Neuronal stem cell (in vitro differentiated cells): ENCODE results near the gene ISCU.

ENCODE experiments used
- DNase-seq: peaks from one replicate; pipeline ENCODE4 v3.0.0-alpha.2; 2013; ENCODE audit warnings: low spot score
- H2AFZ ChIP-seq: one replicate; pipeline ENCODE4 v1.6.1; 2013; ENCODE audit warnings: mild to moderate bottlenecking, low read length, inconsistent platforms
- H2AK5ac ChIP-seq: 2 replicates; pipeline ENCODE4 v1.6.1; 2013; ENCODE audit warnings: low read depth, mild to moderate bottlenecking, inconsistent platforms, low read length, moderate library complexity, mixed read lengths
- H2BK120ac ChIP-seq: 2 replicates; pipeline ENCODE4 v1.6.1; 2013; ENCODE audit warnings: low read depth, mild to moderate bottlenecking, inconsistent platforms, low read length, moderate library complexity, mixed read lengths
- H2BK12ac ChIP-seq: one replicate; pipeline ENCODE4 v1.6.1; 2013; ENCODE audit warnings: low read length, inconsistent platforms
- H2BK15ac ChIP-seq: 2 replicates; pipeline ENCODE4 v1.6.1; 2013; ENCODE audit warnings: mild to moderate bottlenecking, low read length, inconsistent platforms, mixed read lengths
- H2BK5ac ChIP-seq: one replicate; pipeline ENCODE4 v1.6.1; 2013; ENCODE audit warnings: inconsistent platforms, mild to moderate bottlenecking, low read length, moderate library complexity
- H3K14ac ChIP-seq: one replicate; pipeline ENCODE4 v1.6.1; 2013; ENCODE audit warnings: low read length, inconsistent platforms
- H3K18ac ChIP-seq: 2 replicates; pipeline ENCODE4 v1.6.1; 2013; ENCODE audit warnings: low read length, inconsistent platforms
- H3K23ac ChIP-seq: 2 replicates; pipeline ENCODE4 v1.6.1; 2013; ENCODE audit warnings: low read depth, mild to moderate bottlenecking, mixed read lengths, low read length, inconsistent platforms; ENCODE audit not compliant: poor library complexity
- H3K27ac ChIP-seq: replicated peaks from 3 replicates; pipeline ENCODE4 v1.5.1; 2013; ENCODE audit warnings: low read length, inconsistent platforms
- H3K27me3 ChIP-seq, 3 experiments: 2 replicates each; pipeline ENCODE4 v1.6.1; 2013; ENCODE audit warnings: low read length in 3 of 3, mild to moderate bottlenecking in 2 of 3, inconsistent platforms in 1 of 3, low read depth in 1 of 3, mixed read lengths in 1 of 3, moderate library complexity in 1 of 3; ENCODE audit not compliant: control insufficient read depth in 3 of 3, insufficient read depth in 3 of 3
- H3K36me3 ChIP-seq, 2 donors: replicated peaks in 1 of 2; 2 replicates each; pipeline ENCODE4 v1.6.1; 2013; ENCODE audit warnings: low read length in 2 of 2; ENCODE audit not compliant: control insufficient read depth in 2 of 2, insufficient read depth in 2 of 2
- H3K4ac ChIP-seq: 2 replicates; pipeline ENCODE4 v1.6.1; 2013; ENCODE audit warnings: inconsistent platforms, mild to moderate bottlenecking, low read length, moderate library complexity
- H3K4me1 ChIP-seq, 2 donors: 1 replicate in 1 of 2; 2 replicates in 1 of 2; pipeline ENCODE4 v1.6.1; 2013; ENCODE audit warnings: low read length in 2 of 2, low read depth in 1 of 2; ENCODE audit not compliant: control insufficient read depth in 2 of 2, insufficient read depth in 1 of 2
- H3K4me2 ChIP-seq: one replicate; pipeline ENCODE4 v1.6.1; 2013; ENCODE audit warnings: mild to moderate bottlenecking, low read length, inconsistent platforms; ENCODE audit not compliant: insufficient read depth, poor library complexity, severe bottlenecking
- H3K4me3 ChIP-seq, 2 donors: 2 replicates each; pipeline ENCODE4 v1.5.1; 2013; ENCODE audit warnings: low read length in 2 of 2, mild to moderate bottlenecking in 2 of 2, inconsistent platforms in 1 of 2, moderate library complexity in 1 of 2
- H3K79me1 ChIP-seq: one replicate; pipeline ENCODE4 v1.6.1; 2013; ENCODE audit warnings: low read depth, mild to moderate bottlenecking, inconsistent platforms, low read length, moderate library complexity
- H3K9ac ChIP-seq: one replicate; pipeline ENCODE4 v1.6.1; 2013; ENCODE audit warnings: mild to moderate bottlenecking, low read depth, low read length, inconsistent platforms; ENCODE audit not compliant: poor library complexity
- H3K9me3 ChIP-seq, 2 donors: replicated peaks in 1 of 2; 2 replicates each; pipeline versions ENCODE3 to v1.6.1; 2013; ENCODE audit warnings: low read length in 2 of 2, mild to moderate bottlenecking in 2 of 2, inconsistent platforms in 1 of 2, low read depth in 1 of 2, mixed read lengths in 1 of 2, moderate library complexity in 1 of 2; ENCODE audit not compliant: control insufficient read depth in 2 of 2, insufficient read depth in 1 of 2
- H4K8ac ChIP-seq: one replicate; pipeline ENCODE4 v1.6.1; 2013; ENCODE audit warnings: low read depth, mild to moderate bottlenecking, inconsistent platforms, low read length, moderate library complexity
- H4K91ac ChIP-seq: one replicate; pipeline ENCODE4 v1.6.1; 2013; ENCODE audit warnings: low read length, low read depth, mild to moderate bottlenecking, inconsistent platforms; ENCODE audit not compliant: poor library complexity
- WGBS, 2 donors: extraction: QIAGEN DNeasy Blood & Tissue Kit; methylation state at CpG; one replicate each; pipeline ENCODE4 v1.1.7; 2013; ENCODE audit warnings: missing lambda C conversion rate in 2 of 2, mixed read lengths in 1 of 2; ENCODE audit not compliant: insufficient read length in 2 of 2, insufficient replicate concordance in 1 of 2; ENCODE audit errors: extremely low coverage in 2 of 2; 5-methylcytosine and 5-hydroxymethylcytosine counted together

The ISCU gene

GRCh38 chr12:108612788-108613282 lies 50.4 kb downstream of the ISCU start:
- Histone ChIP-seq H2AFZ (no peak overlapping the region), H3K4me3 (no peak overlapping the region), H3K23ac (no peak overlapping the region), H3K27me3 (peaks cover 0 to 19% (median 0%) of the 10 kb centered on the region in 3 experiments), H2BK12ac (no peak overlapping the region), H4K8ac (no peak overlapping the region), H3K79me1 (no peaks in the 10 kb centered on the region), H3K9ac (peak overlapping the region; percentile 13), H2BK5ac (no peak overlapping the region), H3K36me3 (no peaks in the 10 kb centered on the region), H3K18ac (peak overlapping the region; percentile 77), H2AK5ac (peak overlapping the region; percentile 53), H3K9me3 (peaks cover 0 to 4% of the 10 kb centered on the region in 2 donors), H3K14ac (no peak overlapping the region), H3K4me2 (no peak overlapping the region), H3K4me1 (peaks cover 0 to 5% of the 10 kb centered on the region in 2 donors), H2BK15ac (peak overlapping the region; percentile 76), H2BK120ac (no peak overlapping the region), H3K27ac (no peak overlapping the region), H4K91ac (no peak overlapping the region), H3K4ac (no peak overlapping the region)
- no peak for DNase-seq
- WGBS, 2 donors, result no CpG with 5 or more reads among the region's 8 CpGs

DNA sequence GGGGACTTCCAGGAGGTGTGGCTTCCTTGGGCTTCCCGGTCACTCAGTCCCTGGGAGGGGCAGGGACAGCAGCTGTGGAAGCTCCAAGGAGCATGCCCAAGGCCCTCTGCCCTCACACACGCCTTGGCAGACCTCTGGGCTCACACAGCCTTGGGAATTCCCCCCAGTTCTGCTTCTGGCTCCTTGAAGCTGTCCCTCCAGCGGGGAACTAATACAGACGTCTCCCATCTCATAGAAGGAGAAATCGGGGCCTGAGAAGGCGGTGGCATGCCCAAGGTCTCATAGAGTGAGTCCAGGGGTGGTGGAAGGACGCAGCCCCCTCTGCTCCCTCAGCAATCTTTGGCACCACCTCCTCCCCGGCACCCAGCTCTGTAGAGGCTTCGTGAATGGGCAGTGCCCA lies 51.2 kb downstream of the ISCU start:
- H2BK120ac ChIP-seq, result no peak overlapping the region
- H3K23ac ChIP-seq, result no peak overlapping the region
- peaks cover 0 to 19% (median 0%) of the 10 kb centered on the region in 3 experiments for H3K27me3 ChIP-seq
- H3K9me3 ChIP-seq, result peaks cover 0 to 4% of the 10 kb centered on the region in 2 donors
- H3K4me2 ChIP-seq, result no peak overlapping the region
- no peak overlapping the region for H3K9ac ChIP-seq
- no peaks in the 10 kb centered on the region for H3K79me1 ChIP-seq
- no peak overlapping the region for H3K4me3 ChIP-seq
- peak overlapping the region; percentile 31 for H2AFZ ChIP-seq
- no peaks in the 10 kb centered on the region for H3K36me3 ChIP-seq
- H3K4me1 ChIP-seq, result peaks cover 4 to 5% of the 10 kb centered on the region in 2 donors
- no CpG with 5 or more reads among the region's 9 CpGs for WGBS, 2 donors
- no peak for DNase-seq
- no peak overlapping the region for H4K91ac ChIP-seq
- peak overlapping the region; percentile 84 for H3K18ac ChIP-seq
- H3K4ac ChIP-seq, result no peak overlapping the region
- peak overlapping the region; percentile 77 for H2BK12ac ChIP-seq
- H2AK5ac ChIP-seq, result peak overlapping the region; percentile 53
- no peak overlapping the region for H3K14ac ChIP-seq
- peak overlapping the region; percentile 32 for H2BK5ac ChIP-seq
- H4K8ac ChIP-seq, result no peak overlapping the region
- H2BK15ac ChIP-seq, result peak overlapping the region; percentile 71
- H3K27ac ChIP-seq, result no peak overlapping the region

- Histone ChIP-seq H3K27ac (no peak overlapping the region), H2BK12ac (no peak overlapping the region), H3K14ac (no peak overlapping the region), H2AK5ac (peak overlapping the region; percentile 11), H3K4me1 (peaks cover 5 to 6% of the 10 kb centered on the region in 2 donors), H3K4me3 (no peak overlapping the region), H4K91ac (no peak overlapping the region), H2BK5ac (no peak overlapping the region), H3K36me3 (no peaks in the 10 kb centered on the region), H3K9ac (no peak overlapping the region), H3K23ac (no peak overlapping the region), H2BK120ac (no peak overlapping the region), H3K27me3 (peaks cover 0 to 19% (median 0%) of the 10 kb centered on the region in 3 experiments), H3K9me3 (peaks cover 0 to 4% of the 10 kb centered on the region in 2 donors), H3K4me2 (no peak overlapping the region), H3K18ac (no peak overlapping the region), H4K8ac (no peak overlapping the region), H3K4ac (no peak overlapping the region), H2BK15ac (no peak overlapping the region), H3K79me1 (no peaks in the 10 kb centered on the region), H2AFZ (no peak overlapping the region)
- DNase-seq, result no peak
- no CpG with 5 or more reads among the region's 4 CpGs for WGBS, 2 donors
These were observed 51.6 kb downstream of the ISCU start for GRCh38 chr12:108614041-108614440.

GRCh38 chr12:108614639-108615038 lies 52.2 kb downstream of the ISCU start:
- whole genome bisulfite sequencing, 2 donors, result no CpG with 5 or more reads among the region's 6 CpGs
- H2AFZ ChIP-seq, result no peak overlapping the region
- H2AK5ac ChIP-seq, result peak overlapping the region; percentile 11
- H3K9ac ChIP-seq, result no peak overlapping the region
- H3K4ac ChIP-seq, result no peak overlapping the region
- no peak overlapping the region for H3K27ac ChIP-seq
- peaks cover 0 to 4% of the 10 kb centered on the region in 2 donors for H3K9me3 ChIP-seq
- peak overlapping the region; percentile 5 for H2BK12ac ChIP-seq
- H3K23ac ChIP-seq, result no peak overlapping the region
- peak overlapping the region; percentile 19 for H4K8ac ChIP-seq
- H2BK15ac ChIP-seq, result peak overlapping the region; percentile 32
- DNase-seq, result no peak
- no peaks in the 10 kb centered on the region for H3K79me1 ChIP-seq
- H4K91ac ChIP-seq, result no peak overlapping the region
- H2BK120ac ChIP-seq, result no peak overlapping the region
- no peak overlapping the region for H3K4me2 ChIP-seq
- H3K4me3 ChIP-seq, result no peak overlapping the region
- peaks cover 5 to 6% of the 10 kb centered on the region in 2 donors for H3K4me1 ChIP-seq
- H3K14ac ChIP-seq, result no peak overlapping the region
- H3K18ac ChIP-seq, result no peak overlapping the region
- no peaks in the 10 kb centered on the region for H3K36me3 ChIP-seq
- H3K27me3 ChIP-seq, result peaks cover 0 to 19% (median 0%) of the 10 kb centered on the region in 3 experiments
- peak overlapping the region; percentile 54 for H2BK5ac ChIP-seq
